ENCODE data around the gene LRMDA.
"Not testable (repeated sequence)": the region's sequence is repeated elsewhere in the genome, so short reads cannot be mapped to it uniquely, and the experiment has no call there.

Gene LRMDA

DNA sequence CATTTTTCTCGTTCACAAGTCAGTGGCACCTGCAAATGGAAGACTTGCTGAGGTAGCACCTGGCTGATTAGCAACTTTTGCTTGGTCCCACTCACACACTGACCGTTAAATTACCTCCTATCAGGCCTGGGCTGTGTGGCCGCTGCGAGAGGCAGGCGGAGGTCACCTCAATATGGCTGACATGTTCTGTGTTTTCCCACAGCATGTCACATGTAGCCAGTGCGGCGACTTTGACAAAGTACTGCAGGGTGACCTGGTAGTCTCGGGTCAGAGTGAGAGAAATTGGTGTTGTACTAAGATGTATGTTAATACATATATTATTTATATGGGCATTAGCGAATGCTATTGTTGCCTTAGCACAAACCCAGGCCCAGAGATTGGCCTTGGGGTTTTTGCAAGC, 307.5 kb downstream of the LRMDA start:
- Histone ChIP-seq H3K27ac (no peak overlapping the region), H3K4me3 (no peak overlapping the region)
- TF ChIP-seq, protein P1, sequence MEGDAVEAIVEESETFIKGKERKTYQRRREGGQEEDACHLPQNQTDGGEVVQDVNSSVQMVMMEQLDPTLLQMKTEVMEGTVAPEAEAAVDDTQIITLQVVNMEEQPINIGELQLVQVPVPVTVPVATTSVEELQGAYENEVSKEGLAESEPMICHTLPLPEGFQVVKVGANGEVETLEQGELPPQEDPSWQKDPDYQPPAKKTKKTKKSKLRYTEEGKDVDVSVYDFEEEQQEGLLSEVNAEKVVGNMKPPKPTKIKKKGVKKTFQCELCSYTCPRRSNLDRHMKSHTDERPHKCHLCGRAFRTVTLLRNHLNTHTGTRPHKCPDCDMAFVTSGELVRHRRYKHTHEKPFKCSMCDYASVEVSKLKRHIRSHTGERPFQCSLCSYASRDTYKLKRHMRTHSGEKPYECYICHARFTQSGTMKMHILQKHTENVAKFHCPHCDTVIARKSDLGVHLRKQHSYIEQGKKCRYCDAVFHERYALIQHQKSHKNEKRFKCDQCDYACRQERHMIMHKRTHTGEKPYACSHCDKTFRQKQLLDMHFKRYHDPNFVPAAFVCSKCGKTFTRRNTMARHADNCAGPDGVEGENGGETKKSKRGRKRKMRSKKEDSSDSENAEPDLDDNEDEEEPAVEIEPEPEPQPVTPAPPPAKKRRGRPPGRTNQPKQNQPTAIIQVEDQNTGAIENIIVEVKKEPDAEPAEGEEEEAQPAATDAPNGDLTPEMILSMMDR (IDR thresholded peaks at IDR 0.05): no peak
- no peak for DNase-seq (ENCODE audit: low spot score)

DNA sequence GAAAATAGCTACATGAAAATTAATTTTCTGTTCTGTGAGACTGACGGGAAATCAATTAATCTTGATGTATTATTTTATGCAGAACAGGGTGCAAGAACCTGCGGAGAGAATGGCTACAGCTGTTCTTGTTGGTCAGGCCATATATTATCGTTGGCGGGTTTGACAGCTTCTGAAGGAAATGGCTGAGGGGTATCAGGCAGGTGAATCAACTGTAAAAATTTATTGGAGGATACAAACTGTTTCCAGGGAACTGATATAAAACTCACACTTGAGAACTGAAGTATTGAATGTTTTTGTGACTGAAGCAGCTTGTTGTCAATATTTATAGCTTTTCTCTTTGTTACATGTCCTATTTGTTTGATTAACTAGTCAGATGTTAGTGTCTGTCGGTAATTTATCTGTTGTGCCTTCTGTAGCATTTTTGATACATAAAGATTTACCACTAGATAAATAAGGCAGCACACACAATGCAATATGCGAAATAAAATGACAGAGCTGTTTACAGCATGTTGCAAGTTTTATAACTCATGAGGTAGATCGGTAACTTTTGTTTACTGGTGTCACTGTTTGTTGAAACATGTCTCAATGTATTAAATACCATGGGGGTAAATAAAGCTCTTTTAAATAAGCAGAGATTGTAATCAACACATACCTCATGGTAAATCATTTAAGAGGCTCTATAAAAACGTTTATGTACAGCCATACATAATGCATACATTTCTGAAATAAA, 308.2 kb downstream of the LRMDA start:
- TF ChIP-seq, protein P1 (IDR thresholded peaks at IDR 0.05): no peak
- Histone ChIP-seq H3K27ac (no peak overlapping the region), H3K4me3 (no peak overlapping the region)
- DNase-seq (ENCODE audit: low spot score): no peak

DNA sequence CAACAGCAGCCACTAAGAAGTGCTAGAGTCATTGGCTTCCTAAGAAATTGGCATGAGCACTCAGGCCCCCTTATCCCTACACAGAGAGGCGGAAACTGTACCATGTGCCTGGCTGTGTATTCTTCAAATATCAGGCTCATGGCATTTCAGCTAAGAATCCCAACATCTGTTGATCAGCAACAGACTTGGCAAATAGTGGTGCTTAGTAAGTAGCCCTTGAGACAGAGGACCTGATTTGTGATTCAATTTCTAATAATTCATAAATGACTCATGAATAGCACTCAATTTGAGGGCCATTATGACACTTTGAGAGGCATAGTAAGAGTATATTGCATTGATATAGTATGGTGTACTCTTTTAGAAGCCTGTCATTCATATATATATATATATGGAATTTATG, 309.1 kb downstream of the LRMDA start:
- DNase-seq (ENCODE audit: low spot score): no peak
- TF ChIP-seq, protein P1 (IDR thresholded peaks at IDR 0.05): no peak

DNA sequence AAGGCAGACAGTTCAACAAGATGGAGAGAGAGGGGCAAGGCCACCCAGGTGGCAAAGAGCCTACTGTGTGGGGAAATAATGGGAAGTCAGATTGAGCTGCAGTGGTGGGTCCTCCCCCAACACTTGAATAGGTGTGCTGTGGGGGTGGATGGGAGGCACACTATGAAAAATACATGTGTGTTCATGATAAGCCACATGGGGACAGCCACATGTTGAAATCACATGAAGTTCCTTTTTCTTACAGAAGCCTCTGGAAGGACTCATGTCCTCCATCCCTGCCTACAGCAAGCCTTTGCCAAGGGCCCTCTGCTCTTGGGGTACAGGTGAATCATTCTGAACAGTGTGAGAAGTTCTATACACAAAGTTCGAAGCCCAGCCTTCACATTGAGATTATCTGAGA, 310.9 kb downstream of the LRMDA start:
- TF ChIP-seq, protein P1 (IDR thresholded peaks at IDR 0.05): no peak
- DNase-seq (ENCODE audit: low spot score): no peak

More for the DNA sequence above, 309.1 kb downstream of the LRMDA start:
- no peak overlapping the region for H3K4me3 ChIP-seq
- H3K27ac ChIP-seq: no peak overlapping the region

DNA sequence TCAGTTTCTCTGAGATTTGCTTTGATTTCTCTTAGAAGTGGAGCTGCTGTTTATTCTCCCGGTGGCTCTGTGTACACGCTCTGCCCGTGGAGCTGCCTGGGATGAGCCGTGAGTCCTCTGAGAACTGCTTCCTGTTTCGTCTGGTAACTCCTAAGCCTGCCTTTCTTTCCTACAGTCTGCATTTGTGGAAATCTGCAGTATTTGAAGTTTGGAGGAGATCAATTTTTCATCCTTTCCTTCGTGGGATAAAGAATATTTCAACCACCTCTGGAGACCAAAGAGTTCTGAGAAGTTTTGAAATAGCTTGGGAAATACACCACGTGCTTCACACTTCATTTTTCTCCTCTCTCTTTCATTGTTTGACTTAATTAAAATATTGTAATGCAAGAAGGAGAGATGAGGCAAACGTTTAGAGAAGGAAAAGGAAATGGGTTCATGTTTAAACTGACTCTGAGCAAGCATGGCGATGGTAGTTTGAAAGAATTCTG, 311.9 kb downstream of the LRMDA start:
- Histone ChIP-seq H3K4me3 (no peak overlapping the region), H3K27ac (no peak overlapping the region)
- DNase-seq (ENCODE audit: low spot score): no peak
- TF ChIP-seq, protein P1 (IDR thresholded peaks at IDR 0.05): no peak

More for the DNA sequence above, 310.9 kb downstream of the LRMDA start:
- no peak overlapping the region for H3K27ac ChIP-seq
- H3K4me3 ChIP-seq: no peak overlapping the region

DNA sequence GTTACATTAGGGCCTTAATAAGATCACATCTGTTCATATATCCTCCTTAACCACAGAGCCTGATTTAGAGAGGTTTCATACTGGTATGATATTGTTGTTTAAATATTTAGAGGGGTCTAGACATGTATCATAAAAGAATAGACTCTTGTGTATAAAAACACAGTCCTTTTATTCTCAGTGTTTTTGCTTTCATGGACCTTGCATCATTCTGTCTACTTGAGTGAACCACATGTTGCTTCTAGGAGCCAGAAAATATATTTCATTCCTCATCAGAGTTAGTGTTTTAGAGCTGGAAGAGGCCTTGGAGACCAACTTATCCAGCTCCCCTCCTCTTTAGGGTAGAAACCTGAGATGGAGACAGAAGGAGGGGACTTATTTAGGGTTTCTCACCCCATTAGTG, 312.8 kb downstream of the LRMDA start:
- DNase-seq (ENCODE audit: low spot score): no peak
- Histone ChIP-seq H3K27ac (no peak overlapping the region), H3K4me3 (no peak overlapping the region)
- TF ChIP-seq, protein P1 (IDR thresholded peaks at IDR 0.05): no peak

DNA sequence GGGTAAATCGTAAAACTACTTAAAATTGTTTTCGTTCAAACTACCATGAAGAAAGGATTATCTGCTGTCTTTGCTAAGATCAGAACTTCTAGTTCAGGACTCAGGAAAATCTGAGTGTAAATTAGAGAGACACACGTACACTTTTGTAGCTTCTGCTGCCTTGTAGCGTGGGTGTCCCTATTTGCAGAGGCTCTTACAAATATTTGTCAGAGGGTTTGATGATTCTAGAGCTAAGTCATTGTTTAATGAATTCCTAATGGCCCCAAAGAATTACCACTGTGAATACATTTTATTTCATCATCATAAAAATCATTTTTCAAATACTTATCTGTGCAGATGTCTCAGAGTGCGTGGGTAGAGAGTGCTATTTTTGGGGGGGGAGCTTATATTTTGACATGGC, 314.9 kb downstream of the LRMDA start:
- Histone ChIP-seq H3K27ac (no peak overlapping the region), H3K4me3 (no peak overlapping the region)
- TF ChIP-seq, protein P1 (IDR thresholded peaks at IDR 0.05): no peak
- DNase-seq (ENCODE audit: low spot score): no peak

DNA sequence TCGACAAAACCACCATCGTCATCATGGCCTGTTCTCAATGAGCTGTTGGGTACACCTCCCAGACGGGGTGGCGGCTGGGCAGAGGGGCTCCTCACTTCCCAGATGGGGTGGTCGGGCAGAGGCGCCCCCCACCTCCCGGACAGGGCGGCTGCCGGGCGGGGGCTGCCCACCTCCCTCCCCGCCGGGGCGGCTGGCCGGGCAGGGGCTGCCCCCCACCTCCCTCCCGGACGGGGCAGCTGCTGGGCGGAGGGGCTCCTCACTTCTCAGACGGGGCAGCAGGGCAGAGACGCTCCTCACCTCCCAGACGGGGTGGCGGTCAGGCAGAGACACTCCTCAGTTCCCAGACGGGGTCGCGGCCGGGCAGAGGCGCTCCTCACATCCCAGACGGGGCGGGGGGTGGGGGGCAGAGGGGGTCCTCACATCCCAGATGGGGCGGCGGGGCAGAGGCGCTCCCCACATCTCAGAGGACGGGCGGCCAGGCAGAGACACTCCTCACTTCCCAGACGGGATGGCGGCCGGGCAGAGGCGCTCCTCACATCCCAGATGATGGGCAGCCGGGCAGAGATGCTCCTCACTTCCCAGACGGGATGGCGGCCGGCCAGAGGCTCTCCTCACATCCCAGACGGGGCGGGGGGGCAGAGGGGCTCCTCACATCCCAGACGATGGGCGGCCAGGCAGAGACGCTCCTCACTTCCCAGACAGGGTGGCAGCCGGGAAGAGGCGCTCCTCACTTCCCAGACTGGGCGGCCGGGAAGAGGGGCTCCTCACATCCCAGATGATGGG, 318.9 kb downstream of the LRMDA start:
- not testable (repeated sequence) for DNase-seq (ENCODE audit: low spot score); H3K4me3 ChIP-seq; H3K27ac ChIP-seq

Data from coronary artery (tissue), 2 donors.